Testis (tissue), 2 donors: ENCODE data around the gene CREB3L2.
"Not testable (repeated sequence)": the region's sequence is repeated elsewhere in the genome, so short reads cannot be mapped to it uniquely, and the experiment has no call there.

Experiments
- POLR2A ChIP-seq: fragments of 450-650 bp; IDR thresholded peaks from one replicate; pipeline ENCODE4 v1.6.1; 2017; ENCODE audit warnings: antibody characterized with exemption, mild to moderate bottlenecking, moderate library complexity
- TF ChIP-seq, protein P1 (sequence below), 3 experiments: fragments of 450-650 bp in 2 of 3; fragments of 200-600 bp in 1 of 3; sonication (generic) in 1 of 3; IDR thresholded peaks; one replicate each; pipeline ENCODE4 v1.5.1; 2016 to 2019; ENCODE audit warnings: antibody characterized with exemption in 3 of 3, mild to moderate bottlenecking in 2 of 3, moderate library complexity in 1 of 3

DNA sequence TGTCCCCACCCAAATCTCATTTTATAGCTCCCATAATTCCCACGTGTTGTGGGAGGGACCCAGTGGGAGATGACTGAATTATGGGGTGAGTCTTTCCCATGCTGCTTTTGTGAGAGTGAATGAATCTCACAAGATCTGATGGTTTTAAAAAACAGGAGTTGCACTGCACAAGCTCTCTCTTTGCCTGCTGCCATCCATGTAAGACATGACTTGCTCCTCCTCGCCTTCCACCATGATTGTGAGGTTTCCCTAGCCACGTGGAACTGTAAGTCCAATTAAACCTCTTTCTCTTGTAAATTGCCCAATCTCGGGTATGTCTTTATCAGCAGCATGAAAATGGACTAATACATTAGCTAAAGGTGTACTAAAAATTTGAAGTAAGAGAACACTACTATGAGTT, 95.2 kb downstream of the CREB3L2 start:
- TF ChIP-seq, protein P1, sequence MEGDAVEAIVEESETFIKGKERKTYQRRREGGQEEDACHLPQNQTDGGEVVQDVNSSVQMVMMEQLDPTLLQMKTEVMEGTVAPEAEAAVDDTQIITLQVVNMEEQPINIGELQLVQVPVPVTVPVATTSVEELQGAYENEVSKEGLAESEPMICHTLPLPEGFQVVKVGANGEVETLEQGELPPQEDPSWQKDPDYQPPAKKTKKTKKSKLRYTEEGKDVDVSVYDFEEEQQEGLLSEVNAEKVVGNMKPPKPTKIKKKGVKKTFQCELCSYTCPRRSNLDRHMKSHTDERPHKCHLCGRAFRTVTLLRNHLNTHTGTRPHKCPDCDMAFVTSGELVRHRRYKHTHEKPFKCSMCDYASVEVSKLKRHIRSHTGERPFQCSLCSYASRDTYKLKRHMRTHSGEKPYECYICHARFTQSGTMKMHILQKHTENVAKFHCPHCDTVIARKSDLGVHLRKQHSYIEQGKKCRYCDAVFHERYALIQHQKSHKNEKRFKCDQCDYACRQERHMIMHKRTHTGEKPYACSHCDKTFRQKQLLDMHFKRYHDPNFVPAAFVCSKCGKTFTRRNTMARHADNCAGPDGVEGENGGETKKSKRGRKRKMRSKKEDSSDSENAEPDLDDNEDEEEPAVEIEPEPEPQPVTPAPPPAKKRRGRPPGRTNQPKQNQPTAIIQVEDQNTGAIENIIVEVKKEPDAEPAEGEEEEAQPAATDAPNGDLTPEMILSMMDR (IDR thresholded peaks at IDR 0.05), result not testable (repeated sequence)
- not testable (repeated sequence) for TF ChIP-seq POLR2A
